ENCODE data around the gene PFKM. TPM values are rescaled to one million over a fixed set of nuclear protein-coding genes. Genes with fewer than 3 reads are reported as not detected.

Gene PFKM
- total RNA-seq, result 24.7 TPM

DNA sequence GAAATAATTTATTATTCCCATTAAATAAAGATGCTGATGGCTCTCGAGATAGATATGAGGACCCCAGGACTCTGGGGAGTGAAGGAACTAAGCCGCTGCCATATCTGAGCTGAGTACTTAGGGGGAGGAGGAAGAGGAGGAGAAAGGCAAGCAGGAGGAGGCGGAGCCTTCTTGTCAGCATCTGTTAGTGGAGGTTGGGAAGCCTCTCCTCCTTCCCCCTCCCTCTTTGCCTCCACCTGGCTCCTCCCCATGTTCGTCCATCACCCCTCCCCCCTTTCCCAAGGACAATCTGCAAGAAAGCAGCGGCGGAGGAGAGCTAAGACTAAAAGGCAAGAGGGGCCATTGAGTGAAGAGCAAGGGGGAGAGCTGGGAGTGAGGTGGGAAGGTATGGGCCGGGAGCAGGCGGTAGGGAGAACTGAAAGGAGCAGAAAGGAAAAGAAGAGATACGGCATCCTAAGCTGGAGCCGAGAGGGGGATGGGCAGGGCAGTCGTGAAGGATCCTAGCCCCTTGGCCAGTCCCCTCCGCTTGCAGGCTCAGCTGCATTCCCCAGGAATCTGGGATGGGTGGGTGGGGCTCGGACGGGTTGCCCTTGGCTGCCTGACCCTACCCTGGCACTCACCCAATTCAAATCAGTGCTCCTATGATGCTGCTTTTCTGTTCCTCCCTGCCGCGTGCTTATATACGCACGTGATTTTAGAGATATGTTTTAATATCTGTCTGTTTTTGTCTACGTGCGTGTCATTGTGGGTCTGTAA is at the start of gene PFKM:
PFKM (plus strand) TSS at position 287 of the 756 bp plus-strand sequence. CDS start 3,411 bp downstream, outside the sequence.
- peak; percentile 98 for ATAC-seq

DNA sequence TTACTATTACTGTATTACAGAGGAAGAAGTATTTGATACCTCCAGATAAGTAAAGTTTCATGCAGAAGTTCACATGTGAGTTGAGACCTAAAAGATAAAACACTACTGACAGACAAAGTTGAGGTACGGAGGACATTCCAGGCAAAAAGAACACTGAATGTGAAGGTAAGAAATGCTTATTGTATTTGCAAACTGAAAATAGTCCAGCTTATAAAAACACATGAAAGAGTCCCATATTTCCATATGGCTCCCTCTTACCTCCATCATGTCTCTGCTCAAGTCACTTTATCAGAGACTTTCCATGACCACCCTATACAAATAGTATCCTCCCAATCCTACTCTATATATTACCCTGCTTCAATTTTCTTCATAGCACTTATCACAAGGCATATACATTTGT is 49.1 kb upstream of the PFKM start:
- no peak for ATAC-seq

DNA sequence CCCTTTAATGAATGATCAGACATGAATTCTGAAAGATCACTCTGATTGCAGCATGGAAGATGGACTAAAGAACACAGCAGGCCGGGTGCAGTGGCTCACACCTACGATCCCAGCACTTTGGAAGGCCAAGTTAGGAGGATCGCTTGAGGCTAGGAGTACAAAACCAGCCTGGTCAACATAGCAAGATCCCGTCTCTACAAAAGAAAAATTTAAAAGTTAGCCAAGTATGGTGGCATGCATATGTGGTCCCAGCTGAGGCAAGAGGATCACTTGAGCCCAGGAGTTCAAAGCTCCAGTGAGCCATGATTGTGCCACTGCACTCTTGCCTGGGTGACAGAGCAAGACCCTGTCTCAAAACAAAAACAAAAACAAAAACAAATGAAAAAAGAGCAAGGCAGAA is 48.4 kb upstream of the PFKM start:
- ATAC-seq, result no peak

DNA sequence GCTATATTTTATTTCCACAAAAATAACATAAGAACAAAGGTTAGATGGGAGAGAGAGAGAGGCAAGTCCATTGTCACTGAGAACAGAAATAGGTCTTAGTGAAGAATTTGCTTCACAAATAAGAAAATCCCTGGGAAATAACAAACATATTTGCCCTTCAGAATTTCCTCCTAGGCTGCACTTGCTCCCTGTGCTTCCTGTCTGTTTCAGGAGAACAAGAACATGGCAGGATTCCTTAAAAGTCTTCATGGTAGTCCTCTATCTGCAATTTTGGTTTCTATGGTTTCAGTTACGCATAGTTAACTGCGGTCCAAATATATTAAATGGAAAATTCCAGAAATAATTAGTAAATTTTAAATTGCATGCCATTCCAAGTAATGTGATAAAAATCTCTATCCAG is 47.4 kb upstream of the PFKM start:
- ATAC-seq, result no peak

- no peak for ATAC-seq
Measured at GRCh38 chr12:48072266-48072665, 46.9 kb upstream of the PFKM start.

DNA sequence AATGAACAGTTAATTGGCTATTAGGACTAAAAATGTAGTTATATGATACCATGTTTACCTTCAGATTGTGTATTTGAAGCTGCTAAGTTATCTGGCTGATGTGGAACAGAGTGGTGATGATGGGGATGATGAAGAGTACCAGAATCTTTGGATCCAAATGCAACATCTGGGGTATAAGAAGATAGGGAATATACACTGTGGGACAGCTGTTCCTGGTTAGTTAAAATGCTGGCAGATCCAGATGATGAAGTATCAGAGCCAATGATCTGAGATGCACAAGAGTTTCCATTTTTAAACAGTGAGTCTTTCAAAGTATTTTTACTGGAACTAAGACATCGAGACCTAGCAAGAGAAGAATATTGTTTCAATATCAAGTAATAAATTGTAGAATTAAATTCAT is 44.9 kb upstream of the PFKM start:
- no peak for ATAC-seq

GRCh38 chr12:48075832-48076231 is 43.3 kb upstream of the PFKM start:
- ATAC-seq, result no peak

- ATAC-seq, result no peak
Measured at GRCh38 chr12:48077111-48077510, 42.1 kb upstream of the PFKM start.

- no peak for ATAC-seq
Measured at GRCh38 chr12:48078901-48079300, 40.3 kb upstream of the PFKM start.

- no peak for ATAC-seq
Measured at GRCh38 chr12:48080285-48080684, 38.9 kb upstream of the PFKM start.

- ATAC-seq, result no peak
Measured at GRCh38 chr12:48080821-48081220, 38.3 kb upstream of the PFKM start.

- no peak for ATAC-seq
Measured at GRCh38 chr12:48084066-48084465, 35.1 kb upstream of the PFKM start.

- ATAC-seq, result no peak
Measured at GRCh38 chr12:48084841-48085460, 34.2 kb upstream of the PFKM start.

- ATAC-seq, result no peak
Measured at GRCh38 chr12:48086327-48086726, 32.8 kb upstream of the PFKM start.

GRCh38 chr12:48092611-48093010 is 26.6 kb upstream of the PFKM start:
- ATAC-seq, result no peak

DNA sequence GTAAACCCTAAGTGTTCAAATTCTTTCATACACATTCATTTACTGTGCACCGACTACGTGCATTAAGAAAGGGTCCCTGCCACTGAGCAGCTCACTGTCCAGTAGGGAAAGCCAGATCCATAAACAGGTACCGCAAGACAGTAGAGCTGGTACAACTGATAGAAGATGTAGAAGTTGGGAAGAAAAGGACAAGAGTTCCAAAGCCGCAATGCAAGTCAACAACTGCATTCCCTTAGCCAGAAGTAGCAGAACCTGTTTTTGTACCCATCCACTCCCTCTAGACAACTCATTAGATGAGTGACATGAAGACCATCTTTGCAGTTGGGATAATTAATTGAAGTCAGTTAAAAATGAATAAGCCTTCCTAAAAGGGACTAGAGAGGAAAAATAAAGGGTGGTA is 14.6 kb upstream of the PFKM start:
- ATAC-seq, result peak; percentile 24

DNA sequence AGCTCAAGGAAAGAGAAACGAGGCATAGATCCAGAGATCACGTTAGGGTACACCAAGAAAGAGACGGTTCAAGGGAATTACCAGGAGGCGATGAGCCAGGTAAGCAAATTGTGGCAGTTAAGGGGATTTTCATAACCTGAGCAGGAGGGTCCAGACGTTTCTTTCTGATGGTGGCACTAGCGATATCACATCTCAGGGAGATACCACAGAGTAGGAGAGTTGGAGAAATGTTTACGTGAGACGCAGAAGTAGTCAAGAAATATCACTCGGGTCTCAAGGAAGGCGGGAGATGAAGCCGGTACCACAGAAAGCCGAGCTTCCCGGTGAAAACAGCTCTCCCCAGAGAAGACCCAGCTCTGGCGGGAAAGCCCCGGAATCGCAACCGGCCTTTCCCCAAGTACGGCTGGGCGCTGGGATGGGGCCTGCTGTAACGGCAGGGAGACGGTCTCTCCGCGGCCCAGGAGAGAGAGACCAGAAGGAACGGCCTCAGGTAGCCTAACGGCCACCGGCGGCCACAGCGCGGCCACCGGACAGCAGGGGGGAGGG is 13.8 kb upstream of the PFKM start:
- ATAC-seq, result peak; percentile 6

DNA sequence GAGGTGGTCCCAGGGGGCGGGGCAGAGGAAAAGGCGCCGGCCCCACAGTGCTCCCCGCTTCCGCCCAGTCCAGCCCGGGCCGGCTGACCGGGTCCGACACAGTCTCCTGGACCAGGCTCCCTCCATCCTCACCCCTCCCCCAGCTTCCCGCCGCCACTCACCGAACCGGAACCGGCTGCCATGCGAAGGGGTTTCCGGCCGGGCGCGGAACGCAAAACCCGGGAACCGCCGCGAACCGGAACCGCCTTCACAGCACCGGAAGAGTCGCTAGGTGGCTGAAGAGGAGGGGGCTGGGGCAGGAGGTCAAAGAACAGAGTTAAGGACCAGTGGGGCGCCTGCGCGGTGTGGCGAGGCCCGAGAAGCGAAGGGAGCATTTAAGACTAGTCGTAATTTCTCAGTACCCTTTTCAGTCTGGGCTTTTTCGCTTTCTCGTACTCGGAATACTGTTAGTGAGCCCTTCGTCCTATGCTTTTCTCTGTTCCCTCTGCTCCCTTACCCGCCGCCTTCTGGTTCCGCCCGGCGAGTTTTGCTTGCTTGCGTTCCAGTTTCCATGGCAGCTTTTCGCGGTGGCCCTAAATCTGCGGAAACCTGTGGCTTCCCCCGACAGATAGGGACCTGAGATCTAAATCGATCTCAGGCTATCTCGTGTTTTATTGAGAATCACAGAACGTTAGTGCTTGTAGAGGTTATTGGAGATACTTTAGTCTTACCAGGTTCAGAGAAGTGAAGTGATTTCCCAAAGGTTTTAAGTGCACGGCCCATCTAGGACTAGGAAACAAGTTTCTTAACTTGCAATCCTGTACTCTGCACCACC is 13.1 kb upstream of the PFKM start, which contains the start of gene SENP1:
SENP1 (minus strand) TSS at position 213 of the 814 bp plus-strand sequence. CDS start 4,607 bp downstream, outside the sequence.
- peak; percentile 92 for ATAC-seq

DNA sequence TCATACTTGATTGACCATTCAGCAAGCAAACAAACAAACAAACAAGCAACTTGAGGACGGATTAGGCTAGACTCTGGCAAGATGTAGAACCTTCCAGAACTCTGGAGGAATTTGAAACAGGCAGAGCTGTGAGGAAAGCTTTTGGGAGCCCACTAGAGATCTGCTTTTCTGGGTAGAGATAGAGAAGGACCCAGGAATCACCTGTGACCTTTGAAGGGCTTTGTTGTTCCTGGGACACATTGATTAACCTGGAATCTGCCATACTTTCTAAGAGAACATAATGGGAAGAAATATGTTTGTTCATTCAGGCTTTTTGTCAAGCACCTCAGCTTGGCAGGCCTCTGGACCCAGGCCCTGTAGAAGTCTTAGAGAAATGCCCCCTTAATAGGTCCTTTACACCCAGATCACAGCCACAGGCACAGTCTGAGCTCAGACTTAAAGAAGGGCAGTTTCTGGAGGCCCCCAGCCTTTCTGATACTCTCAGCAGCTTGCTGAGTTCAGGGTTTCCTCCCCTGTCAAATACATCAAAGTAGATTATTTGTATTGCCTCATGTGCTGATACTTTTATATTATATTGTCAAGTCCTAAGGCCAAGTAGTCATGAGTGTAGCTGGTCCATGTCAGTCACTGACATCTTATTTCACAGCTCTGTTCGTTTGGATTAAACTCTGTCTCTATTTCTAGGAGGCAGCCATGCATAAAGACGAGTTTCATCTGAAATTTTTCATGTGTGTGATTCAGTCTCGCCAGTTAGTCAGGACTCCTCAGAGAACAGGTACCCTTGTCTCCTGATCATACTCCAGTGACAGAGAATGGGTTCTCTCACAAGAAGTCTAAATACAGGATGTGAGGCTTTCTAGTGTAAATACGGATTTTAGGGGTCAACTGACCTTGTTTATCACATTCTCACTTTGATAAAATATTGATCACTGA is 12.2 kb upstream of the PFKM start:
- ATAC-seq, result no peak

DNA sequence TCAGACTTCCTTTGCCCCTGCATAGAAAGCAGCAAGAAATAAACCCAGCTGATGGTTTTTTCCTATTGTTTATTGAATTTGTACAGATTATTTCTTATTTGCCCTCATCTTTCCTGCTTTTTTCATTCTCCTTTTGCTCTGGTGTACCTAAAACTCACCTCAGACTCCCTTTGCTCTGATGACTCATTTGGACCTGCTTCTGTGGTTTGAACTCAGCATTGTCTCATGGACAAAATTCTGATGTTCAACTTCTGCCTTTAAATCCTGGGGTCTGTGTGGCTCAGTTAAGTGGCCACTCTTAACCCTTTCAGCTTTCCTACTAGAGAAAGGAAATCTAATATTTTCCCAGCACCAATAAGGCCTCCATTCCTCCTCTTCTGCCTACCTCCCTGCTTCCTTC is 9.7 kb upstream of the PFKM start:
- ATAC-seq, result no peak

- ATAC-seq, result no peak
Measured at GRCh38 chr12:48110691-48111311, 8.4 kb upstream of the PFKM start.

All from esophagus mucosa (tissue), 1 donor.